ENCODE results near the gene HMGB4.

The HMGB4 gene

DNA sequence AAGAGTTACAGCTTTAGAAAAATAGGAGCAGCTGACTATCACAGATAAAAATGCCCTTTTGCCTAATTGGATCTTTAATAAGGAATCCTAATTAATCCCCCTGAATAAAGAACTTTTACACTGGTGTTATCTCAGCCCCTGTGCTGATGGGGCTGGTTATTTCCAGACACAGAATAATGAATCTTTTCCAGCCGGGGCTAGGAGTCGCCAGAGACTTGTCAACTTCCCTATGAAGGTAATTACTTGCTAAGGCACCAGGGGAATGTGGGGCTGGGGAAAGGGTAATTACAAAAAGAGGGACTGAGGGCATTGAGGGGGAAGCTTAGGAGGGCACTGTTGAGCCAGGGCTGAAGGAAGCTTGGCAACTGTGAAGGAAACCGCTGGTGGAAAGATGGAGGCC lies 34.5 kb downstream of the HMGB4 start:
- no peak overlapping the region for H3K4me3 ChIP-seq (ENCODE audit: low read length)
- no peak overlapping the region for H3K27ac ChIP-seq (ENCODE audit: low read depth, low read length)
- peaks cover 11% of the 10 kb centered on the region for H3K4me1 ChIP-seq (ENCODE audit: control insufficient read depth, low read length)
- H3K9me3 ChIP-seq (ENCODE audit: control insufficient read depth, insufficient read depth, low read length) = no peaks in the 10 kb centered on the region
- no peaks in the 10 kb centered on the region for H3K9me2 ChIP-seq (replicated peaks; ENCODE audit: control insufficient read depth, low read length)
- H3F3A ChIP-seq (ENCODE audit: control insufficient read depth, insufficient read depth) = no peaks in the 10 kb centered on the region
- TF ChIP-seq EZH2phosphoT487 (IDR thresholded peaks at IDR 0.05; ENCODE audit: borderline replicate concordance, low read length) = no peak
- TF ChIP-seq, protein P1, sequence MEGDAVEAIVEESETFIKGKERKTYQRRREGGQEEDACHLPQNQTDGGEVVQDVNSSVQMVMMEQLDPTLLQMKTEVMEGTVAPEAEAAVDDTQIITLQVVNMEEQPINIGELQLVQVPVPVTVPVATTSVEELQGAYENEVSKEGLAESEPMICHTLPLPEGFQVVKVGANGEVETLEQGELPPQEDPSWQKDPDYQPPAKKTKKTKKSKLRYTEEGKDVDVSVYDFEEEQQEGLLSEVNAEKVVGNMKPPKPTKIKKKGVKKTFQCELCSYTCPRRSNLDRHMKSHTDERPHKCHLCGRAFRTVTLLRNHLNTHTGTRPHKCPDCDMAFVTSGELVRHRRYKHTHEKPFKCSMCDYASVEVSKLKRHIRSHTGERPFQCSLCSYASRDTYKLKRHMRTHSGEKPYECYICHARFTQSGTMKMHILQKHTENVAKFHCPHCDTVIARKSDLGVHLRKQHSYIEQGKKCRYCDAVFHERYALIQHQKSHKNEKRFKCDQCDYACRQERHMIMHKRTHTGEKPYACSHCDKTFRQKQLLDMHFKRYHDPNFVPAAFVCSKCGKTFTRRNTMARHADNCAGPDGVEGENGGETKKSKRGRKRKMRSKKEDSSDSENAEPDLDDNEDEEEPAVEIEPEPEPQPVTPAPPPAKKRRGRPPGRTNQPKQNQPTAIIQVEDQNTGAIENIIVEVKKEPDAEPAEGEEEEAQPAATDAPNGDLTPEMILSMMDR (IDR thresholded peaks at IDR 0.05; ENCODE audit: low read depth, low read length, poor library complexity, severe bottlenecking) = no peak
- no peaks in the 10 kb centered on the region for H3K79me2 ChIP-seq (ENCODE audit: control insufficient read depth, low read length)
- H3K36me3 ChIP-seq (ENCODE audit: control insufficient read depth, low read length) = no peaks in the 10 kb centered on the region
- no peaks in the 10 kb centered on the region for H4K20me1 ChIP-seq (ENCODE audit: control insufficient read depth, insufficient read depth, low read depth, low read length)
- H3K4me2 ChIP-seq (ENCODE audit: low read length) = no peak overlapping the region
- H3K27me3 ChIP-seq (ENCODE audit: control insufficient read depth, low read length) = 0 out of 2 replicates have a peak, but pooled peaks cover 5% of the 10 kb centered on the region

GRCh38 chr1:33898881-33899280 lies 35.0 kb downstream of the HMGB4 start:
- no peaks in the 10 kb centered on the region for H3F3A ChIP-seq (ENCODE audit: control insufficient read depth, insufficient read depth)

DNA sequence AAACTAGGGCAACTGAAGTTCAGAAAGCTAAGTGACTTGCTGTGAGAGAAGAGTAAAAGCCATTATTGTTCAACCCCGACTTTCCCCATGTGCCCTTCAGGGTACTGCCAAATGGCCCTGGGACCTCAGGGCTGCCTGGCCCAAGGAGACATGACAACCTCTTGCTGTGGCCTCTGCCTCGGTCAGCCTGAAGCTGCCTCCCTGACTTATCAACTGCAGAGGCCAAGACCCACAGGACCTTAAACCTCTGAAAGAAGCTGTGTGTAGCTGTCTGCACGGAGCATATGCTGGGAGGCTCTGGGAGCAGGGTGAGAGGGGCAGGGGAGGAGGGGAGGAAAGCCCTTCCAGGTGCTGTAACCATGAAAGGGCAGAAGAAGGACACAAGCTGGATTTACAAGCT lies 35.9 kb downstream of the HMGB4 start:
- Histone ChIP-seq H3K4me2 (ENCODE audit: low read length) (no peak overlapping the region), H3K79me2 (ENCODE audit: control insufficient read depth, low read length) (no peaks in the 10 kb centered on the region), H3K9me2 (replicated peaks; ENCODE audit: control insufficient read depth, low read length) (no peaks in the 10 kb centered on the region), H3F3A (ENCODE audit: control insufficient read depth, insufficient read depth) (no peaks in the 10 kb centered on the region), H4K20me1 (ENCODE audit: control insufficient read depth, insufficient read depth, low read depth, low read length) (no peaks in the 10 kb centered on the region), H3K36me3 (ENCODE audit: control insufficient read depth, low read length) (no peaks in the 10 kb centered on the region), H3K4me3 (ENCODE audit: low read length) (no peak overlapping the region), H3K9me3 (ENCODE audit: control insufficient read depth, insufficient read depth, low read length) (no peaks in the 10 kb centered on the region), H3K4me1 (ENCODE audit: control insufficient read depth, low read length) (peaks cover 19% of the 10 kb centered on the region), H3K27ac (ENCODE audit: low read depth, low read length) (no peak overlapping the region), H3K27me3 (ENCODE audit: control insufficient read depth, low read length) (0 out of 2 replicates have a peak, but pooled peaks cover 5% of the 10 kb centered on the region)
- TF ChIP-seq, protein P1 (IDR thresholded peaks at IDR 0.05; ENCODE audit: low read depth, low read length, poor library complexity, severe bottlenecking) = no peak
- TF ChIP-seq EZH2phosphoT487 (IDR thresholded peaks at IDR 0.05; ENCODE audit: borderline replicate concordance, low read length) = no peak

More at GRCh38 chr1:33898881-33899280, 35.0 kb downstream of the HMGB4 start:
- Histone ChIP-seq H3K4me3 (ENCODE audit: low read length) (no peak overlapping the region), H4K20me1 (ENCODE audit: control insufficient read depth, insufficient read depth, low read depth, low read length) (no peaks in the 10 kb centered on the region), H3K27me3 (ENCODE audit: control insufficient read depth, low read length) (0 out of 2 replicates have a peak, but pooled peaks cover 5% of the 10 kb centered on the region), H3K27ac (ENCODE audit: low read depth, low read length) (no peak overlapping the region), H3K79me2 (ENCODE audit: control insufficient read depth, low read length) (no peaks in the 10 kb centered on the region), H3K4me1 (ENCODE audit: control insufficient read depth, low read length) (peaks cover 16% of the 10 kb centered on the region), H3K9me3 (ENCODE audit: control insufficient read depth, insufficient read depth, low read length) (no peaks in the 10 kb centered on the region), H3K4me2 (ENCODE audit: low read length) (no peak overlapping the region), H3K9me2 (replicated peaks; ENCODE audit: control insufficient read depth, low read length) (no peaks in the 10 kb centered on the region), H3K36me3 (ENCODE audit: control insufficient read depth, low read length) (no peaks in the 10 kb centered on the region)
- TF ChIP-seq EZH2phosphoT487 (IDR thresholded peaks at IDR 0.05; ENCODE audit: borderline replicate concordance, low read length) = no peak
- TF ChIP-seq, protein P1 (IDR thresholded peaks at IDR 0.05; ENCODE audit: low read depth, low read length, poor library complexity, severe bottlenecking) = no peak

All from DOHH2 (cell line).